Stimulated activated CD4-positive, alpha-beta T cell treated with anti-CD3 and anti-CD28 coated beads, TNF-alpha, amount 100 ng/mL, for 1 hour (primary cell): ENCODE data around the gene GOLPH3.
"Not testable (repeated sequence)": the region's sequence is repeated elsewhere in the genome, so short reads cannot be mapped to it uniquely, and the experiment has no call there.

Experiments used
- DNase-seq, 3 donors: peaks; one replicate each; pipeline ENCODE4 v3.0.0-alpha.2; 2020; ENCODE audit warnings: low read depth in 3 of 3, low spot score in 1 of 3

The GOLPH3 gene

DNA sequence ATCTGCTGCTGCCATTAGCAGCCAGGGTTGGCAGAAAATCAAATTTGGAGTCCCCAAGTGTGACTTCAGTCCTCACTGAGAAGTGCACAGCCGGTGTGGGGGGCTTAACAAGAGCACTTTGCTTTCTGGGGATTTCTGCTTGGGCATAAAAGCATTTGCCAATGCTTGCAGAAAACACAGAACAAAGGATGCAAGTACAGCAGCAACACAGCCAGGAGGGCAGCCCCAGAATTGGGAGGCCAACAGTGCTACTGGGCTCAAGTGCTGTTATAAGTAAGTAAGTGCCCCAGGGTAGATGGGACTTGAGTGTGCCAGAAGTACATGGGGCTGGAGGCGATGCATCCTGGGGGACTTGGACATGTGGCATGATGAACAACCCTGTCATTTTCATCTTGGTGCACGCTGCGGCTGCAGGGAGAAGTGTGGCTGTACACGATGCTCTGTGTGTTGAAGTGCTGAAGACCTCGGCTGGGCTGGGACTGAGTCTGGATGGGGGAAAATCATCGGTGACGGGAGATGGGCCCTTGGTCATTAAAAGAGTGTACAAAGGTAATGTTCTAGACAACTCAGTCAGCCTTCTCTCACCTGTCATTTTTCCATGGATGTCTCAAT is 73.3 kb downstream of the GOLPH3 start:
- DNase-seq, result no peak

DNA sequence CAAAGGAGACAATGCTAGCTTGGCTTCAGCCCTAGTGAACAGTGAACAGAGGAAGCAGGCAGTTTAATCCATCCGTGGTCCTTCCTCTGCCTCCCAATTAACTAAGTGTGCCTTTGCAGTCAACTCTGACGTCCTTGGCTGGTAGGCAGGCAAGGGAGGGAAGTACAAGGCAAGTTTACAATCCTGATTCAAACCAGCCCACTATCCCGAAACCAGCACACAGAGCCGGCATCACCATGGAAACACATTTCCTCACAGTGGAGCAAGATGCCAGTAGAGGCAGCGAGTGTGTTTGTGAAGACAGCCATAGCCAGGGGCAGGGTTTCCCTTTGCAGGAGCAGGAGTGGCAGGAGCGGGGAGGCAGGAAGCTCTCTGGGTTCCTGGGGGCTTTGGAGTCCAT is 73.9 kb downstream of the GOLPH3 start:
- no peak for DNase-seq

DNA sequence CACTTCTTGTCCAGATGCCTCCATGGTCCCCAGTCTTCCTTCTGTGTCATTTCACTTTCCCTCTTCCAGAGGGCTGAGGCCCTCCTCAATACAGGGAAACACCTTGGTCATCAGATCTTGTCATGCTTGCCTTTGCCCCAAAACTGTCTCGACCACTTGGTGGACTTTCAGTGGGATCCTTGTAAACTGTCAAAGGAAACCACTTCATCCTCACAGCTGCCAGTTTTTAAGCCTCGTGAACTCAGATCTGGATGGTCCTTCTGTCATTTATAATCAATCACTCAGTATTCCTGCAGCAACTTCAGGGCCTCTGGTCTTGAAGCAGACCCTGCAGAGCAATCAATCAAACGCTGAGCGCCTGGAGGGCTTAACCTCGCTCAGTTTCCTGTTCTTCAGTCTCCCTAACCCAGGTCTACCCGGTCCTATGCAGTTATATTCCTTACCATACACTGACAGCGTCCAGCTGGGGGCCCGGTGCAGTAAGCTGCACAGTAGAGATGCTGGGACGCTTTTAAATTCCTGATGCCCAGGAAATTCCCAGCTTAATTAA is 74.6 kb downstream of the GOLPH3 start:
- no peak for DNase-seq

DNA sequence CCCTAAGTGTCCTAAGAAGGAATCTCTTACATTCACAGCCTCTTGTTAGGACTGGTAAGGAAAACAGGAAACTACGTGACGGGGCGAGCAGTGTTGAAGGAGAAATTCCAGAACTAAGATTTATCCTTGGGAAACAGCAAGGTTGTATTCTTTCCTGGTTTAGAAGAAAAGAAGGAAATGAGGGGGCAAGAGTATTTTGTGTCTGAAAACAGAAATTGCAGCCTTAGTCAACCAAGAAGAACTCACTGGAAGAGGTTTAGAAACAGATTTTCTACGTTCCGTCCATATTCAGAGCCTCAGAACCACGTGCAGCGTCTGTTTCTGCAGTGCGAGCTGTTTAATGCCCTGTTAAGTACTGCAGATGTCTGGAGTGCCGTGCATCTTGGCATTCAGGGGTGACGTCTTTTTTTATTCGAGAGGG is 75.2 kb downstream of the GOLPH3 start:
- DNase-seq, result no peak

DNA sequence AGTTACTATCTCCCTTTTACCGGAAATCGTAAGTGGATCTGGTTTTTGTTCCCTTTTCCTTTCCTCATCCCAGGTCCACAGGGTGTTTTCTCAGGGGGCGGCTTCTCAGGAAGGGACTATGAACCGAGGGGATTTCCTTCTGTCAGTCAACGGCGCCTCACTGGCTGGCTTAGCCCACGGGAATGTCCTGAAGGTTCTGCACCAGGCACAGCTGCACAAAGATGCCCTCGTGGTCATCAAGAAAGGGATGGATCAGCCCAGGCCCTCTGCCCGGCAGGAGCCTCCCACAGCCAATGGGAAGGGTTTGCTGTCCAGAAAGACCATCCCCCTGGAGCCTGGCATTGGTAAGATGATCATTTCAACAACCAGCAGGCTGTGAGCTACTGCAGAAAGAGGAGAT is 75.8 kb downstream of the GOLPH3 start:
- no peak for DNase-seq

DNA sequence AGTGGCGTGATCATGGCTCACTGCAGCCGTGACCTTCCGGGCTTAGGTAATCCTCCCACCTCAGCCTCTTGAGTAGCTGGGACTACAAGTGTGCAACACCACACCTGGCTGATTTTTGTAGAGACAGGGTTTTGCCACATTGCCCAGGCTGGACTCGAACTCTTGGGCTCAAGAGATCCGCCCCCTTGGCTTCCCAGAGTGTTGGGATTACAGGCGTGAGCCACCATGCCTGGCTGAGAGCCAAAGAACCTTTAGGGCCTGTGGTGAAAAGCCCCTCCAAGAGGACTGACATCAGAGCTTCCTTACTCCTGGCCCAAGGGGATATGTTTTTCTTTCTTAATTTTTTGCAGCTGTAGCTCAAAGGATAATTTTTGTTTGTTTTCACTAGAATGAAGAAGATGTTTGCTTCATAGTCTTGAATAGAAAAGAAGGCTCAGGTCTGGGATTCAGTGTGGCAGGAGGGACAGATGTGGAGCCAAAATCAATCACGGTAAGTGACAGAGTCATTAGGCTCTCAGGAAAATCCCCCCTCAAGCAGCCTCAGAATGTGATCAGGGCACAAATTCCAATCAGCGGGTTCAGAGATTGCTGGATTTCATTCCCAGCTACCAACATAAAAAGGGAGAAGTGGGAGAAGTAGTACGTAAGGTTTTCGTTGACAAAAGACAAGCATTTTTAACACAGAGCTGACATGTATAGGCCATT is 77.1 kb downstream of the GOLPH3 start:
- no peak for DNase-seq

DNA sequence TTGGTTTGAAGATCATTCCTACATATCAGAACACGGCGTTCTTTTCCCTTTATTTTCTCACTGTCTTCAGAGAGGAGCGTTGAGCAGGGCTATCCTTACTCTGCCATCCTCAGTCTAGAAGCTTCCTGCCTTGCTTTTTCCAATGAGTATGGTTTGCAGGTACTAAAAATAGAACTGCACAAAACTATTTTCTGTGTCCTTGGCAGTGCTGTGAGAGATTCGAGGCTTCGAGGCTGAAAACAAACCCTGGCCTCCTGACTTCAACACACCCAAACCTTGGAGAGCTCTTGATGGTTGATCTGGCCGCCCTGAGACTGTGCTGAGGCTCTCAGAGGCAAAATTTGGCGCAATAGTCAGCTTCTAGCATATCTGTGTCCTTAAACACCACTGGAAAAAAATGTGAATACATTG is 78.9 kb downstream of the GOLPH3 start:
- DNase-seq, result no peak

DNA sequence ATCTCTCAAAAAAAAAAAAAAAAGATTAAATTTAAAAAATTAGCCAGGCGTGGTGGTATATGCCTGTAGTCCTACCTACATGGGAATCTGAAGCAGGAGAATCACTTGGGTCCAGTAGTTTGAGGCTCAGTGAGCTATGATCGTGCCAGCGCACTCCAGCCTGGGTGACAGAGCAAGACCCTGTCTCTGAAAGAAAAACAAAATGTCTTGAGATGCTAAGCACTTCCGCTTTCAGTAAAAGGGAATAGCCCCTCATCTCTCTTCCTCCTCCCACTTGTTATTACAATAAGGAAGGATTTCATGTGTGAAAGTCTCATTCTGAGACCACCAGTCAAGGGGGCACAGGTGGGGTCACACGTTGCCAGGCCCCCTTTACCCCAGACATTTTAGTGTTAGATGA is 79.4 kb downstream of the GOLPH3 start:
- no peak for DNase-seq

DNA sequence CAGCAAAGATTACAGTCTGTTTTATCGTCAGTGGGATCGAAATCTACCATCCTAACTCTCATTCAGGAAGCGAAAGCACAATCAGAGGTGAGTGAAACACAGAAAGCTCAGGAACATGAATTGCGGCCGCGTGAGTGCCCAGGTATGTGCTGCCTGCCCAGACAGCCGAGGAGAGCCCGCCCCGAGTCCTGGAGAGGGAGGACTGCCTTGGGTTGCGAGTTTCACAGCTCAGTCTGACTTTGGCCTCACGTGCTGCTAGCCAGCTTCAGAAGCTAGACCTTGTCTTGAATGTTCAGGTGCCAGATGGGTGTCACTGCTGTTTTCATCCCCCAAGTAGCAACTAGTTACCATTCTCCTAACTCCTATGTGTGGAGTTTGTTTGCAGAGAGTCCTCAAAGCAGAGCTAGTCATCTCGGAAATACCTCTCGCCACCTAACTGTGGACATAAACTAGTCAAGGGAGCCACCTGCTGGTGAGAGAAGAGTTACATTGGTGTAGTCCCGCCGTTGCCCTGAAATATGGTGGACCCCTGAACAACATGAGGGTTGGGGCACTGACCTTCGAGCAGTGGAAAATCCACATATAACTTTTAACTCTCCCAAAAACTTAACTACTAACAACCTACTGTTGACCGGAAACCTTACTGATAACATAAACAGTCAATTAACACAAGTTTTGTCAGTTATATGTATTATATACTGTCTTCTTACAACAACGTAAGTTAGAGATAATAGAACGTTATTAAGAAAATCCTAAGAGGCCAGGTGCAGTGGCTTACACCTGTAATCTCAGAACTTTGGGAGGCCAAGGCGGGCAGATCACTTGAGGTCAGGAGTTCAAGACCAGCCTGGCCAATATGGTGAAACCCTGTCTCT is 80.9 kb downstream of the GOLPH3 start:
- DNase-seq, result peak; percentile 14 to 36 (median 27)

DNA sequence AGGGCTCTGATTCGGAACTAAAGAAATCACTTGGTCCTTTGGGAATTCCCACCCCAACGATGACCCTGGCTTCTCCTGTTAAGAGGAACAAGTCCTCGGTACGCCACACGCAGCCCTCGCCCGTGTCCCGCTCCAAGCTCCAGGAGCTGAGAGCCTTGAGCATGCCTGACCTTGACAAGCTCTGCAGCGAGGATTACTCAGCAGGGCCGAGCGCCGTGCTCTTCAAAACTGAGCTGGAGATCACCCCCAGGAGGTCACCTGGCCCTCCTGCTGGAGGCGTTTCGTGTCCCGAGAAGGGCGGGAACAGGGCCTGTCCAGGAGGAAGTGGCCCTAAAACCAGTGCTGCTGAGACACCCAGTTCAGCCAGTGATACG is 83.4 kb downstream of the GOLPH3 start:
- DNase-seq, result no peak

DNA sequence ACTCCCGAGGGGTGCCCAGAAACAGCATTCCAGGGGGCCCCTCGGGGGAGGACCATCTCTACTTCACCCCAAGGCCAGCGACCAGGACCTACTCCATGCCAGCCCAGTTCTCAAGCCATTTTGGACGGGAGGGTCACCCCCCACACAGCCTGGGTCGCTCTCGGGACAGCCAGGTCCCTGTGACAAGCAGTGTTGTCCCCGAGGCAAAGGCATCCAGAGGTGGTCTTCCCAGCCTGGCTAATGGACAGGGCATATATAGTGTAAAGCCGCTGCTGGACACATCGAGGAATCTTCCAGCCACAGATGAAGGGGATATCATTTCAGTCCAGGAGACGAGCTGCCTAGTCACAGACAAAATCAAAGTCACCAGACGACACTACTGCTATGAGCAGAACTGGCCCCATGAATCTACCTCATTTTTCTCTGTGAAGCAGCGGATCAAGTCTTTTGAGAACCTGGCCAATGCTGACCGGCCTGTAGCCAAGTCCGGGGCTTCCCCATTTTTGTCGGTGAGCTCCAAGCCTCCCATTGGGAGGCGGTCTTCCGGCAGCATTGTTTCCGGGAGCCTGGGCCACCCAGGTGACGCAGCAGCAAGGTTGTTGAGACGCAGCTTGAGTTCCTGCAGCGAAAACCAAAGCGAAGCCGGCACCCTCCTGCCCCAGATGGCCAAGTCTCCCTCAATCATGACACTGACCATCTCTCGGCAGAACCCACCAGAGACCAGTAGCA is 83.9 kb downstream of the GOLPH3 start:
- no peak for DNase-seq

DNA sequence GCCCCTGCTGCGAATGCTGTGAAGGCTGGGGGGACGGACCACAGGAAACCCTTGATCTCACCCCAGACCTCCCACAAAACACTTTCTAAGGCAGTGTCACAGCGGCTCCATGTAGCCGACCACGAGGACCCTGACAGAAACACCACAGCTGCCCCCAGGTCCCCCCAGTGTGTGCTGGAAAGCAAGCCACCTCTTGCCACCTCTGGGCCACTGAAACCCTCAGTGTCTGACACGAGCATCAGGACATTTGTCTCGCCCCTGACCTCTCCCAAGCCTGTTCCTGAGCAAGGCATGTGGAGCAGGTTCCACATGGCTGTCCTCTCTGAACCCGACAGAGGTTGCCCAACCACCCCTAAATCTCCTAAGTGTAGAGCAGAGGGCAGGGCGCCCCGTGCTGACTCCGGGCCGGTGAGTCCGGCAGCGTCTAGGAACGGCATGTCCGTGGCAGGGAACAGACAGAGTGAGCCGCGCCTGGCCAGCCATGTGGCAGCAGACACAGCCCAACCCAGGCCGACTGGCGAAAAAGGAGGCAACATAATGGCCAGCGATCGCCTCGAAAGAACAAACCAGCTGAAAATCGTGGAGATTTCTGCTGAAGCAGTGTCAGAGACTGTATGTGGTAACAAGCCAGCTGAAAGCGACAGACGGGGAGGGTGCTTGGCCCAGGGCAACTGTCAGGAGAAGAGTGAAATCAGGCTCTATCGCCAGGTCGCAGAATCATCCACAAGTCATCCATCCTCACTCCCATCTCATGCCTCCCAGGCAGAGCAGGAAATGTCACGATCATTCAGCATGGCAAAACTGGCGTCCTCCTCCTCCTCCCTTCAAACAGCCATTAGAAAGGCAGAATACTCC is 84.7 kb downstream of the GOLPH3 start:
- no peak for DNase-seq

DNA sequence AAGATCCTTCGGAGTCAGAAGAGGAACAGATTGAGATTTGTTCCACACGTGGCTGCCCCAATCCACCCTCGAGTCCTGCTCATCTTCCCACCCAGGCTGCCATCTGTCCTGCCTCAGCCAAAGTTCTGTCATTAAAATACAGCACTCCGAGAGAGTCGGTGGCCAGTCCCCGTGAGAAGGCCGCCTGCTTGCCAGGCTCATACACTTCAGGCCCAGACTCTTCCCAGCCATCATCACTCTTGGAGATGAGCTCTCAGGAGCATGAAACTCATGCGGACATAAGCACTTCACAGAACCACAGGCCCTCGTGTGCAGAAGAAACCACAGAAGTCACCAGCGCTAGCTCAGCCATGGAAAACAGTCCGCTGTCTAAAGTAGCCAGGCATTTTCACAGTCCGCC is 85.9 kb downstream of the GOLPH3 start:
- no peak for DNase-seq

DNA sequence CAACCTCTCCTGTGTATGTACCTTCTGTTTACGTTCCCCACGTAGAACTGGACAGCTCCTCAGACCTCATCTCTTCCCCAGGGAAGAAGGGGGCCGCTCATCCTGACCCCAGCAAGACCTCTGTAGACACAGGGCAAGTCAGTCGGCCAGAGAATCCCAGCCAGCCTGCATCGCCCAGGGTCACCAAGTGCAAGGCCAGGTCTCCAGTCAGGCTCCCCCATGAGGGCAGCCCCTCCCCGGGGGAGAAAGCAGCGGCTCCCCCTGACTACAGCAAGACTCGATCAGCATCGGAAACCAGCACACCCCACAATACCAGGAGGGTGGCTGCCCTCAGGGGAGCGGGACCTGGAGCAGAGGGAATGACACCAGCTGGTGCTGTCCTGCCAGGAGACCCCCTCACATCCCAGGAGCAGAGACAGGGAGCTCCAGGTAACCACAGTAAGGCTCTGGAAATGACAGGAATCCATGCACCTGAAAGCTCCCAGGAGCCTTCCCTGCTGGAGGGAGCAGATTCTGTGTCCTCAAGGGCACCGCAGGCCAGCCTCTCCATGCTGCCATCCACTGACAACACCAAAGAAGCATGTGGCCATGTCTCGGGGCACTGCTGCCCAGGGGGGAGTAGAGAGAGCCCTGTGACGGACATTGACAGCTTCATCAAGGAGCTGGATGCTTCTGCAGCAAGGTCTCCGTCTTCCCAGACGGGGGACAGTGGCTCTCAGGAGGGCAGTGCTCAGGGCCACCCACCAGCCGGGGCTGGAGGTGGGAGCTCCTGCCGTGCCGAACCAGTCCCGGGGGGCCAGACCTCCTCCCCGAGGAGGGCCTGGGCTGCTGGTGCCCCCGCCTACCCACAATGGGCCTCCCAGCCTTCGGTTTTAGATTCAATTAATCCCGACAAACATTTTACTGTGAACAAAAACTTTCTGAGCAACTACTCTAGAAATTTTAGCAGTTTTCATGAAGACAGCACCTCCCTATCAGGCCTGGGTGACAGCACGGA is 86.7 kb downstream of the GOLPH3 start:
- DNase-seq, result no peak

DNA sequence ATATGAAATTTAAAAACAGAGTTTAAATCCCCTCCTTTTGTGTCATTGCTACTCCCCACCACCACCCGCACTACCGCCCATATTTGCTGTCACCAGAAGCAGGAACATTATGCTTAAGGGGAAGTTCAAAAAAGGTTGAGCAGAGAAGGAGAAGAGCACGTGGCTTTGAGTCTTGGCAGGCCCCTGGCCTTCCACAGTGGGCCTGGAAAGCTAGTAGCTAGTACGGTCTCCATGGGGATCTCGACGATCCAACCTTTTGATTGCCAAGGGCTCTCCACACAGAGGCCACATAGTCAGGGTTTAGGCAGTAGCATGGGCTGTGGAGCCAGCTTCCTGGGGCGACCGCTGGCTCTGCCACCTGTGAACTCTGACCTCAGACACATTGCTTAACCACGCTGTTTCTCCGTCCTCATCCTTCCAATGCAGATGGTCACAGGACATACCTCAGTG is 90.1 kb downstream of the GOLPH3 start:
- no peak for DNase-seq

DNA sequence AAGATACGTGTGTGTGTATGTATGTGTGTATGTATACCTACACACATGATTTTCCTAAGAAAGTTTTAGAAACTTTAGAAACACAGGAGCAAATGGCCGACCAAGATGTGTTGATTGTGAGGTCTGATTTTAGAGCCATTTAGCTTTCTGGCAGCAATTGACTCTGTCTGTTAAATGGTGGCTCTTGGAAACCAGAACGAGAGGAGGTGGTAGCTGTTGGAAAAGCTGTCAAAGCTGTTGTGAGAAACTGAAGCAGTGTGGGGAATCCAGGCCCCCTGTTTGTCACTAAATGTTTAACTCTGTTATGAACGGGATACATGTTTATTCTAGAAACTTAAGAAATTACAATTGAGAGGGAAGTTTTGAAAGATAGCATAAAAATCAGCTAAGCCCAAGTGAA is 91.4 kb downstream of the GOLPH3 start:
- DNase-seq, result no peak

DNA sequence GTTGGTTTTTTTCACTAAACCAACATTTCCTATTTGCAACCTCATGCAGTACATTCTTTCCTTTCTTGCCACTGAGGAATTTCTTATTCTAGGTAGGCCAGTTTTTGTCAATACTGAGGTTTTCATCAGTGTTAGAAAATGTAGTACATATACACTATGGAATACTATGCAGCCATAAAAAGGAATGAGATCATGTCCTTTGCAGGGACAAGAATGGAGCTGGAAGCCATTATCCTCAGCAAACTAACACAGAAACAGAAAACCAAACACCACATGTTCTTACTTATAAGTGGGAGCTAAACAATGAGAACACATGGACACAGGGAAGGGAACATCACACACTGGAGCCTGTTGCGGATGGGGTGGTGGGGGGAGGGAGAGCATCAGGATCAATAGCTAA is 93.6 kb downstream of the GOLPH3 start:
- DNase-seq, result not testable (repeated sequence)

DNA sequence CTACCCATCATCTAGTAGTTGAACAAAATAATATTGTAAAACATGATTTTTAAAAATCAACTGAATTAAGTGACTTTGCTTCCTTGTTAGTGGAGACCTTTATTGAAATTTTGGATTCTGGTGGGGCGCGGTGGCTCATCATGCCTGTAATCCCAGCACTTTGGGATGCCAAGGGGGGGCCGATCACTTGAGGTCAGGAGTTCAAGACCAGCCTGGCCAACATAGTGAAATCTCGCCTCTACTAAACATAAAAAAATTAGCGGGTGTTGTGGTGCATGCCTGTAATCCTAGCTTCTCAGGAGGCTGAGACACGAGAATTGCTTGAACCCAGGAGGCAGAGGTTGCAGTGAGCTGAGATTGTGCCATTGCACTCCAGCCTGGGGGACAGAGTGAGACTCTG is 95.3 kb downstream of the GOLPH3 start:
- not testable (repeated sequence) for DNase-seq
